ENCODE measurements around the gene OR11A1. TPM values are rescaled to one million over a fixed set of nuclear protein-coding genes. Genes with fewer than 3 reads are reported as not detected.

The OR11A1 gene
- total RNA-seq, 1 donor, result not detected

DNA sequence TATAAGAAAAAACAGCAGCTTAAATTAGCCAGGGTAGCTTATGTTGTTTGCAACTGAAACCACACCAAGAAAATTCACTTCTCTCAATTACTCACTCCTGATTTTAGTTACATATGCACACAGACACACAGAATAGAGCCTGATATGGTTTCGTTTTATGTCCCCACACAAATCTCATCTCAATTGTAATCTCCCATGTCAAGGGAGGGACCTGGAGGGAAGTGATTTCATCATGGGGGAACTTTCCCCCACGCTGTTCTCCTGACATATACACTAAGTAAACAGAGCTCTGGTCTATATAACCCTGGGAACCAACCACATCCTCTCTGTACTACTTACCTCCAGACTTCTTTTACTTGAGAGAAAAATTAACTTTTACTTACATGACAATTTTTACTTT is 32.3 kb downstream of the OR11A1 start:
- no peaks in the 10 kb centered on the region for H3K4me1 ChIP-seq (ENCODE audit: insufficient read depth, low read length)
- H4K20me1 ChIP-seq (ENCODE audit: insufficient read depth, low read length), result no peaks in the 10 kb centered on the region
- no peak overlapping the region for H3K4me3 ChIP-seq (ENCODE audit: insufficient read depth, low read length)
- H3K4me2 ChIP-seq (ENCODE audit: insufficient read depth, low read length), result no peak overlapping the region
- no peaks in the 10 kb centered on the region for H3K9me3 ChIP-seq (ENCODE audit: low read depth, low read length)
- no peaks in the 10 kb centered on the region for H3K27me3 ChIP-seq (ENCODE audit: insufficient read depth, low read length)
- no peak for TF ChIP-seq CTCF (IDR thresholded peaks at IDR 0.05; ENCODE audit: extremely low read depth, low read depth, low read length)
- H3K36me3 ChIP-seq (ENCODE audit: insufficient read depth, low read length), result no peaks in the 10 kb centered on the region
- H3K27ac ChIP-seq (ENCODE audit: low read depth, low read length), result no peak overlapping the region
- H3K79me2 ChIP-seq (ENCODE audit: insufficient read depth, low read length), result no peaks in the 10 kb centered on the region
- DNase-seq (ENCODE audit: insufficient read length, low spot score, missing footprints), result no peak
- no peak overlapping the region for H2AFZ ChIP-seq (ENCODE audit: low read length)

- no peak for DNase-seq (ENCODE audit: insufficient read length, low spot score, missing footprints)
- H3K36me3 ChIP-seq (ENCODE audit: insufficient read depth, low read length), result no peaks in the 10 kb centered on the region
- no peak overlapping the region for H3K4me2 ChIP-seq (ENCODE audit: insufficient read depth, low read length)
- no peak overlapping the region for H3K4me3 ChIP-seq (ENCODE audit: insufficient read depth, low read length)
- no peak overlapping the region for H2AFZ ChIP-seq (ENCODE audit: low read length)
- no peak overlapping the region for H3K27ac ChIP-seq (ENCODE audit: low read depth, low read length)
- no peak for TF ChIP-seq CTCF (IDR thresholded peaks at IDR 0.05; ENCODE audit: extremely low read depth, low read depth, low read length)
- H4K20me1 ChIP-seq (ENCODE audit: insufficient read depth, low read length), result no peaks in the 10 kb centered on the region
- no peaks in the 10 kb centered on the region for H3K79me2 ChIP-seq (ENCODE audit: insufficient read depth, low read length)
- H3K27me3 ChIP-seq (ENCODE audit: insufficient read depth, low read length), result no peaks in the 10 kb centered on the region
- no peaks in the 10 kb centered on the region for H3K4me1 ChIP-seq (ENCODE audit: insufficient read depth, low read length)
- no peaks in the 10 kb centered on the region for H3K9me3 ChIP-seq (ENCODE audit: low read depth, low read length)
These were observed 32.7 kb downstream of the OR11A1 start for GRCh38 chr6:29424168-29424567.

DNA sequence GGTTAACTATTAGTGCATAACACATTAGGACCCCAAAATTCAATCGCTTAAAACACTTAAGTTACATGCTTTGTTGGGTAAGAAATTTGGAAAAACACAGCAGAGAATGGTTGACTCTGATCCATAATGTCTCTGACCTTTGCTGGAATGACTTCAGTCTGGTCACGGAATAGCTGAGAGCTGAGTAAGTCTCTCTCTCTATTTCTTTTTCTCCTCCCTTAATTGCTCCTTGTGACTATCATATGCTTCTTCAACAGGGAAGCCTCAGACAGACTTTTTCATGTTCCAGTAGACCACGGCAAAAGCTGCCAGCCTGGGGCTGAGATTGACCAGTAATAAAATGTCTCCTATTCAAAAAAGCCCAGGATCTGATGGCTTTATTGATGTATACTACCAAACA is 37.4 kb downstream of the OR11A1 start:
- H3K4me2 ChIP-seq (ENCODE audit: insufficient read depth, low read length), result no peak overlapping the region
- no peaks in the 10 kb centered on the region for H3K79me2 ChIP-seq (ENCODE audit: insufficient read depth, low read length)
- no peaks in the 10 kb centered on the region for H3K9me3 ChIP-seq (ENCODE audit: low read depth, low read length)
- no peak overlapping the region for H3K4me3 ChIP-seq (ENCODE audit: insufficient read depth, low read length)
- DNase-seq (ENCODE audit: insufficient read length, low spot score, missing footprints), result no peak
- no peaks in the 10 kb centered on the region for H3K36me3 ChIP-seq (ENCODE audit: insufficient read depth, low read length)
- H4K20me1 ChIP-seq (ENCODE audit: insufficient read depth, low read length), result no peaks in the 10 kb centered on the region
- H2AFZ ChIP-seq (ENCODE audit: low read length), result no peak overlapping the region
- H3K27me3 ChIP-seq (ENCODE audit: insufficient read depth, low read length), result no peaks in the 10 kb centered on the region
- H3K4me1 ChIP-seq (ENCODE audit: insufficient read depth, low read length), result no peaks in the 10 kb centered on the region
- no peak for TF ChIP-seq CTCF (IDR thresholded peaks at IDR 0.05; ENCODE audit: extremely low read depth, low read depth, low read length)
- no peak overlapping the region for H3K27ac ChIP-seq (ENCODE audit: low read depth, low read length)

- H2AFZ ChIP-seq (ENCODE audit: low read length), result no peak within 1 kb of the TSS
- H3K36me3 ChIP-seq (ENCODE audit: insufficient read depth, low read length), result no peaks in the 10 kb centered on the region
- no peak for DNase-seq (ENCODE audit: insufficient read length, low spot score, missing footprints)
- no peaks in the 10 kb centered on the region for H3K27me3 ChIP-seq (ENCODE audit: insufficient read depth, low read length)
- no peak within 1 kb of the TSS for H3K4me3 ChIP-seq (ENCODE audit: insufficient read depth, low read length)
- H3K4me2 ChIP-seq (ENCODE audit: insufficient read depth, low read length), result no peak within 1 kb of the TSS
- no peaks in the 10 kb centered on the region for H3K79me2 ChIP-seq (ENCODE audit: insufficient read depth, low read length)
- no peaks in the 10 kb centered on the region for H4K20me1 ChIP-seq (ENCODE audit: insufficient read depth, low read length)
- H3K9me3 ChIP-seq (ENCODE audit: low read depth, low read length), result no peaks in the 10 kb centered on the region
- no peaks in the 10 kb centered on the region for H3K4me1 ChIP-seq (ENCODE audit: insufficient read depth, low read length)
- TF ChIP-seq CTCF (IDR thresholded peaks at IDR 0.05; ENCODE audit: extremely low read depth, low read depth, low read length), result no peak
- H3K27ac ChIP-seq (ENCODE audit: low read depth, low read length), result no peak within 1 kb of the TSS
These were observed 42.3 kb downstream of the OR11A1 start, which contains the start of gene OR12D1 for GRCh38 chr6:29414588-29414987. Gene OR12D1 (plus strand): TSS chr6:29414928.

All from osteoblast (primary cell).